Activated naive CD8-positive, alpha-beta T cell (primary cell): ENCODE data around the gene RABEP2.
"Not testable (repeated sequence)": the region's sequence is repeated elsewhere in the genome, so short reads cannot be mapped to it uniquely, and the experiment has no call there.

Experiments
- H3K27ac Mint-ChIP-seq: one replicate; pipeline ENCODE4 v1.8.0; 2021; ENCODE audit warnings: mixed read lengths
- H3K27me3 Mint-ChIP-seq: one replicate; pipeline ENCODE4 v1.8.0; 2021; ENCODE audit warnings: mixed read lengths
- H3K36me3 Mint-ChIP-seq: one replicate; pipeline ENCODE4 v1.8.0; 2021; ENCODE audit warnings: mixed read lengths
- H3K4me1 Mint-ChIP-seq: one replicate; pipeline ENCODE4 v1.8.0; 2021; ENCODE audit warnings: low read depth, mixed read lengths
- H3K4me3 Mint-ChIP-seq: one replicate; pipeline ENCODE4 v1.8.0; 2021; ENCODE audit warnings: mild to moderate bottlenecking, mixed read lengths
- H3K9me3 Mint-ChIP-seq: one replicate; pipeline ENCODE4 v1.8.0; 2021; ENCODE audit warnings: low read depth, mixed read lengths

The RABEP2 gene

DNA sequence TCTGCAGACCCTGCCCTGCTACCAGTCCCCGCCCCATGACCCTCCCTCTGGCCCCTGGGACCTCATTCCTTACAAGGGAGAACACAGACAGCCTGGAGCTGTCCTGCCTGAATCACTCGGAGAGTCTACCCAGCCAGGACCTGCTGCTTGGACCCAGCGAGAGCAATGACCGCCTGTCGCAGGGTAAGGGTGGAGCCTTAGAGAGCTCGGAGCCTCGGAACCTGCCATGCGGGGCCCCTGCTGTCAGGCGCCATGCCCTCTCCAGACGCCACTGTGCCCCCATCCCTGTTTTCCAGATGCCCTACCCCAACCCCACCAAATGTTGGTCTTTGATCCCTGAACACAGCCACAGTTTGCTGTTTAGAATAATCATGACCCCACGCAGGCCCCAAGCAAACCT is 55.8 kb downstream of the RABEP2 start:
- Mint-ChIP-seq H3K27ac (no peak overlapping the region), H3K27me3 (no peaks in the 10 kb centered on the region), H3K4me1 (peaks cover 14% of the 10 kb centered on the region), H3K36me3 (no peaks in the 10 kb centered on the region), H3K4me3 (no peak overlapping the region), H3K9me3 (no peaks in the 10 kb centered on the region)

DNA sequence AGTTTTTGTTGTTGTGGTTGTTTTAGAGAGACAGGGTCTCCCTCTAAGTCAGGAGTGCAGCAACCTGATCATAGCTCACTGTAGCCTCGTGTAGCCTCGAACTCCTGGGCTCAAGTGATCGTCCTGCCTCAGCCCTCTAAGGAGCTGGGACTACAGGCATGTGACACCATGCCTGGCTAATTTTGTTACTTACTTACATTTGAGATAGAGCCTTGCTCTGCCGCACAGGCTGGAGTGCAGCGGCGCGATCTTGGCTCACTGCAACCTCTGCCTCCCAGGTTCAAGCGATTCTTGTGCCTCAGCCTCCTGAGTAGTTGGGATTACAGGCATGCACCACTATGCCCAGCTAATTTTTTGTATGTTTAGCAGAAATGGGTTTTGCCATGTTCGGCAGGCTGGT is 57.4 kb downstream of the RABEP2 start:
- not testable (repeated sequence) for H3K9me3 Mint-ChIP-seq, H3K27me3 Mint-ChIP-seq, H3K36me3 Mint-ChIP-seq, H3K4me3 Mint-ChIP-seq, H3K27ac Mint-ChIP-seq
- H3K4me1 Mint-ChIP-seq, result peaks cover 16% of the 10 kb centered on the region

DNA sequence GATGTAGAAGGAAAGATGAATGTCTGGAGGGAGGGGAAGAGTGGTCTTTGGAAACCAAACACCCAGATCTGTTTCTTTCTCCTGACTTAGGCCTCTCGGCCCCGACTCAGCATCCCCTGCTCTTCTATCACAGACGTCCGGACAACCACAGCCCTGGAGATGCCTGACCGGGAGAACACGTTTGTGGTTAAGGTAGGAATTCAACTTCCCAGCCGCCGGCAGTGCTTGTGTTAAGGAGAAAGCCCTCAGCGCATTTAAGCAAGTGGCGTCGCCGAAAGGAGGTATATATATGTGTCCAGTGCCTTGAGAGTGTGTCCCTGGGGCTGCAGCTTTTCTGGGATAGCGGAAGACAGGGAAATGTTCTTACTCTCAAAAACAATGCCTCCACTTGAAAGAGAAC is 57.8 kb downstream of the RABEP2 start:
- Mint-ChIP-seq H3K36me3 (no peaks in the 10 kb centered on the region), H3K9me3 (no peaks in the 10 kb centered on the region), H3K4me3 (no peak overlapping the region), H3K27me3 (no peaks in the 10 kb centered on the region), H3K4me1 (peaks cover 16% of the 10 kb centered on the region), H3K27ac (no peak overlapping the region)

DNA sequence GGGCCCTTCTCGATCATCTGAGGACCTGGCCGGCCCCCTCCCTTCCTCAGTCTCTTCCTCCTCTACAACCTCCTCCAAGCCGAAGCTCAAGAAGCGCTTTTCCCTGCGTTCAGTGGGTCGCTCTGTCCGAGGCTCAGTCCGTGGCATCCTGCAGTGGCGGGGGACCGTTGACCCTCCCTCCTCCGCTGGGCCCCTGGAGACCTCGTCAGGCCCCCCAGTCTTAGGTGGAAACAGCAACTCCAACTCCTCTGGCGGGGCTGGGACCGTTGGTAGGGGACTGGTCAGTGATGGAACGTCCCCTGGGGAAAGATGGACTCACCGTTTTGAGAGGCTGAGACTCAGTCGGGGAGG is 58.6 kb downstream of the RABEP2 start:
- H3K27ac Mint-ChIP-seq, result no peak overlapping the region
- H3K36me3 Mint-ChIP-seq, result no peaks in the 10 kb centered on the region
- H3K4me3 Mint-ChIP-seq, result peak overlapping the region; percentile 23
- peaks cover 18% of the 10 kb centered on the region for H3K4me1 Mint-ChIP-seq
- H3K9me3 Mint-ChIP-seq, result no peaks in the 10 kb centered on the region
- no peaks in the 10 kb centered on the region for H3K27me3 Mint-ChIP-seq

DNA sequence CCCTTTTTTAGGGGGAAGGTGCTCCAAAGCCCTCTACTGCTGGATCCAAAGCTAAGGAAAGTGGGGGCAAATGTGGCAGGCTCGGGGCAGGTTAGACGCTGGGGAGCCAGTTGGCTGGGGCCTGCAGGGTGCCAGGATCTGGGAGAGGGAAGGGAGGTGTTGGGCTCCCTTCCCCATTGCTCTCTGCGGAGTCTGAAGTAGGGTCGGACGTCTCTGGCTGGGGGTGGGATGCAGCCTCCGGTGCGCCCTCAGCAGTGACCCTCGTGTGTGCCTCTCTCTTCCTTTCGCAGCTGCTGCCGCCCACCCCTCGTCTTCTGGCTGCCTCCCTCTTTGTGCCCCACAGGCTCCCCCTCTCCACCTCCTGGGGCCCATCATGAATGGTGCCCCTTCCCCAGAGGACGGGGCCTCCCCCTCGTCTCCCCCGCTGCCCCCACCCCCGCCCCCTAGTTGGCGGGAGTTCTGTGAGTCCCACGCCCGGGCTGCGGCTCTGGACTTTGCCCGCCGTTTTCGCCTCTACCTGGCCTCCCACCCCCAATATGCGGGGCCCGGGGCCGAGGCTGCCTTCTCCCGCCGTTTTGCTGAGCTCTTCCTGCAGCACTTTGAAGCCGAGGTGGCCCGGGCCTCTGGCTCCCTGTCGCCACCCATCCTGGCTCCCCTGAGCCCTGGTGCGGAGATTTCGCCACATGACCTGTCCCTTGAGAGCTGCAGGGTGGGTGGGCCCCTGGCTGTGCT is 59.1 kb downstream of the RABEP2 start:
- no peaks in the 10 kb centered on the region for H3K36me3 Mint-ChIP-seq
- no peak overlapping the region for H3K27ac Mint-ChIP-seq
- H3K4me3 Mint-ChIP-seq, result no peak overlapping the region

DNA sequence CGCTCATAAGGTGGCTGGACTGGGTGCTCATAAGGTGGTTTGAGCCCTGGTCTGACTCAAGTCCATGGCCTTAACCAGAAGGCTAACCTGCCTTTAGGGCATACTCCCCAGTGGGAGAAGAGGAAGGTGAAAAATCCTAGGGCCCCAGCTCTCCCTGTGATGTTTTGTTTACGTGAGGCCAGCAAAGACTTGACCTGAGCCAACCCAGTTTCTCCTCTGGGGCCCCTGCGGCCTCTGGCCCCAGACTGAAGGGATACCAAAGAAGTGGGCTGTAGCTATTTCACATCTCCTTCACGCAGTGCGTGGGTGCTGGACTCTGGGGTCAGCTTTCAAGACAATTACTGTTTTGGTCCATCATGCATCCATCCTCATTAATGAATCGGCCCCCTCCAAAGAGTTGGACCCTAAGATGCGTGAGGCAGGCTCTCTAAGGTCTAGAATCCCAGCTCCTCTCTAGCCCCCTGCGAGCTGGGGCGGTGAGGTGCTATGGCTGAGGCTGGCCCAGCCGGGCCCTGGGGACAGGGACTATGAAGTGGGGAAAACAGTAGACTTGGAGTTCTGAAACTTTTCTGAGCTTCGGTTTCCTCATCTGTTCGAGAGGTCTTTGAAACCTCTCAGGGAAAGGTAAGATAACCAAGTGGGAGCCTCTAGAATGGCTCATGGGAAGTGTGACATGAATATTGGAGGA is 59.9 kb downstream of the RABEP2 start:
- Mint-ChIP-seq H3K9me3 (no peaks in the 10 kb centered on the region), H3K36me3 (no peaks in the 10 kb centered on the region), H3K27ac (peak overlapping the region; percentile 99), H3K27me3 (no peaks in the 10 kb centered on the region), H3K4me1 (peaks cover 18% of the 10 kb centered on the region), H3K4me3 (peak overlapping the region; percentile 98)

More for the DNA sequence above, 59.1 kb downstream of the RABEP2 start:
- Mint-ChIP-seq H3K4me1 (peaks cover 18% of the 10 kb centered on the region), H3K9me3 (no peaks in the 10 kb centered on the region), H3K27me3 (no peaks in the 10 kb centered on the region)

DNA sequence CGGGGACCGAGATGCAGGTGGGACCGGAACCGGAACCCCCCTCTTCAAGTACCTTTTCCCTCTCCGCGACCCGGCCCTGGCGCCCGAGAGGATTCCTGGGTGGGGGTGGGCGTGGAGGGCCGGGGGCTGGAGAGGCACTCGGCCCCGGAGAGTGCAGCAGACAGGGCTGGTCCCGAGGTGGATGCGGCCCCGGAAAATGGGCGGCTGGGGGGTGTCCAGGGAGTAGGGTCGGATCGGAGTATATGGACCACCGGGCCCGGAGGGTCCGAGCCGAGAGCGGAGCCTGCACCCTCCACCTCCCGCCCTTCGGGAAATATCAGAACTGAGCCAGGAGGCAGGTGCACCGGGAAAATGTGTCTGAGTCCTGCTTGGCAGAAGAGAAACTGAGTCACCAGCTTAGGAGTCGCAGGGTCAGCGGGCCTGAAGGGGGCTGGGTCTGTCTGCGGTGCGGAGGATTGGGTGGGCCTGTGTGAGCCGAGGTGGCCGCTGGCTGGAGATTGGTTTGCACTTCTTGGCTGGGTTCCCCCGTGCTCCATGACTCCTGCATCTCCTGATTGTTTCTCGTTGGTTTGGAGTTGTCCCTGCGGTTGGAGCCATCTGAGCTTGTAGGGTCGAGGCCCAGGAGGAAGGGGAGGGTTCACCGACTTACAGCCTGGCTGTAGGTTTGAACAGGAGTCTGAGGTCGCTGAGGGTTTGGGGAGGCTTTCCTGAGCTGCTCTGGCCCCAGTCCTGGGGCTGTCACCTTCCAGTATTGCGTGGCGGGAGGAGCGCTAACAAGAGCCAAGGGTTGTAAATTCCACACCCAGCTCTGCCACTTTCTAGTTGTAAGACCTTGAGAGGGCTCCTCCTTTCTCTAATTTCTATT is 60.9 kb downstream of the RABEP2 start:
- peak overlapping the region; percentile 99 for H3K27ac Mint-ChIP-seq
- no peaks in the 10 kb centered on the region for H3K36me3 Mint-ChIP-seq
- H3K9me3 Mint-ChIP-seq, result no peaks in the 10 kb centered on the region
- peak overlapping the region; percentile 98 for H3K4me3 Mint-ChIP-seq
- H3K4me1 Mint-ChIP-seq, result peaks cover 18% of the 10 kb centered on the region
- H3K27me3 Mint-ChIP-seq, result no peaks in the 10 kb centered on the region

DNA sequence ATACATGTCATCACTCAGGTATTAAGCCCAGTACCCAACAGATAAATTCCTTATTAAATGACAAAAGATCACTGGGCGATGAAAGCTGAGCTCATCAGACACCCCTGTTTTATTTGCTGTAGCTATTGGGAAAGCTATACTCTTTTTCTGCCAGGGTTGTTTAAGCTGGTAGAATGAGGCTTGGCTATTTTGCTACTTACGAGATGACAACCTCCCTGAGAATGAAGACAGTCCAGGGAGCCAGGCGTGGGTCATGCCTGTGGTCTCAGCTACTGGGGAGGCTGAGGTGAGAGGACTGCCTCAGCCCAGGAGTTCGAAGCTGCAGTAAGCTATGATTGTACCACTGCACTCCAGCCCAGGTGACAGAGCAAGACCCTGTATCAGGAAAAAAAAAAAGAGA is 65.7 kb downstream of the RABEP2 start:
- H3K36me3 Mint-ChIP-seq, result no peaks in the 10 kb centered on the region
- no peak overlapping the region for H3K4me3 Mint-ChIP-seq
- no peaks in the 10 kb centered on the region for H3K9me3 Mint-ChIP-seq
- H3K4me1 Mint-ChIP-seq, result peaks cover 5% of the 10 kb centered on the region
- no peak overlapping the region for H3K27ac Mint-ChIP-seq
- H3K27me3 Mint-ChIP-seq, result no peaks in the 10 kb centered on the region

DNA sequence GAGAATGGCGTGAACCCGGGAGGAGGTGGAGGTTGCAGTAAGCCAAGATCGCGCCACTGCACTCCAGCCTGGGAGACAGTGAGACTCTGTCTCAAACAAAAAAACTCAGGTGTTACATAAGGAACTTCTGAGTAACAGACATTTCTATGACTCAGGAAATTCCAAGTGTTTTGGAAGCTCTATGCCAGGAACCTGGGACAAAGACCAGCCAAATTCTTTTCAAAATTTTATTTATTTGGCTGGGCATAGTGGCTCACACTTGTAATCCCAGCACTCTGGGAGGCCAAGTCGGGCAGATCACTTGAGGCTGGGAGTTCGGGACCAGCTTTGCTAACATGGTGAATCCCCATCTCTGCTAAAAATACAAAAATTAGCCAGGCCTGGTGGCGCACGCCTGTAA is 66.6 kb downstream of the RABEP2 start:
- H3K27ac Mint-ChIP-seq, result no peak overlapping the region
- no peaks in the 10 kb centered on the region for H3K36me3 Mint-ChIP-seq
- no peaks in the 10 kb centered on the region for H3K9me3 Mint-ChIP-seq
- no peaks in the 10 kb centered on the region for H3K27me3 Mint-ChIP-seq
- peaks cover 4% of the 10 kb centered on the region for H3K4me1 Mint-ChIP-seq
- no peak overlapping the region for H3K4me3 Mint-ChIP-seq
